Peyer's patch (tissue), 4 donors: ENCODE measurements around the gene CKS2. TPM values are rescaled to one million over a fixed set of nuclear protein-coding genes. Genes with fewer than 3 reads are reported as not detected.
A peak's percentile ranks its signal among the peaks of the same experiment; 100 is the strongest.

ENCODE experiments used
- DNase-seq, 3 donors: peaks; one replicate each; pipeline ENCODE4 v3.0.0-alpha.2; 2017 to 2019
- H3K27ac ChIP-seq, 4 donors: fragments of 200-600 bp; sonication (generic); one replicate each; pipeline ENCODE4 v1.5.1; 2016 to 2019
- H3K27me3 ChIP-seq, 2 donors: fragments of 200-600 bp; sonication (generic); one replicate each; pipeline ENCODE4 v1.5.1; 2019
- H3K36me3 ChIP-seq, 3 donors: fragments of 200-600 bp; sonication (generic); one replicate each; pipeline ENCODE4 v1.5.1; 2016 to 2019
- H3K4me1 ChIP-seq, 4 donors: fragments of 200-600 bp; sonication (generic); one replicate each; pipeline ENCODE4 v1.5.1; 2016 to 2019
- H3K4me3 ChIP-seq, 4 donors: fragments of 200-600 bp; sonication (generic); 1 replicate in 3 of 4; 2 replicates in 1 of 4; pipeline ENCODE4 v1.5.1; 2016 to 2019; ENCODE audit warnings: mild to moderate bottlenecking in 1 of 4
- H3K9me3 ChIP-seq, 4 donors: fragments of 200-600 bp; sonication (generic); one replicate each; pipeline ENCODE4 v1.5.1; 2016 to 2019; ENCODE audit warnings: mild to moderate bottlenecking in 1 of 4
- CTCF ChIP-seq, 6 experiments: fragments of 450-650 bp in 4 of 6; fragments of 200-600 bp in 2 of 6; sonication (generic) in 1 of 6; IDR thresholded peaks; one replicate each; pipeline ENCODE4 v1.5.1; 2017 to 2019; ENCODE audit warnings: antibody characterized with exemption in 6 of 6, mild to moderate bottlenecking in 3 of 6, moderate library complexity in 1 of 6
- POLR2A ChIP-seq, 2 donors: fragments of 450-650 bp; IDR thresholded peaks; one replicate each; pipeline ENCODE4 v1.5.1; 2017; ENCODE audit warnings: antibody characterized with exemption in 2 of 2, mild to moderate bottlenecking in 2 of 2, moderate library complexity in 2 of 2
- total RNA-seq, 4 donors: library from RNA; depleted of rRNA; stranded (reverse); fragments of >200 nt; gene quantifications; one replicate each; pipeline ENCODE4 v1.1.0, GENCODE V29; 2016

CKS2 gene
- total RNA-seq, 4 donors from 2014 or later, result 11.9 to 42.1 (median 17.8) TPM

GRCh38 chr9:89358376-89358916 is 47.5 kb downstream of the CKS2 start:
- peaks cover 0 to 91% (median 0%) of the 10 kb centered on the region in 3 donors for H3K36me3 ChIP-seq

GRCh38 chr9:89358985-89359384 is 48.0 kb downstream of the CKS2 start:
- no peak overlapping the region for H3K27ac ChIP-seq

More at GRCh38 chr9:89358376-89358916, 47.5 kb downstream of the CKS2 start:
- no peak overlapping the region for H3K27ac ChIP-seq
- H3K4me1 ChIP-seq, result no peaks in the 10 kb centered on the region
- no peak for TF ChIP-seq POLR2A (IDR thresholded peaks at IDR 0.05)
- TF ChIP-seq CTCF (IDR thresholded peaks at IDR 0.05), result no peak
- no peaks in the 10 kb centered on the region for H3K27me3 ChIP-seq
- no peak overlapping the region for H3K4me3 ChIP-seq
- no peak for DNase-seq
- H3K9me3 ChIP-seq, result no peaks in the 10 kb centered on the region

DNA sequence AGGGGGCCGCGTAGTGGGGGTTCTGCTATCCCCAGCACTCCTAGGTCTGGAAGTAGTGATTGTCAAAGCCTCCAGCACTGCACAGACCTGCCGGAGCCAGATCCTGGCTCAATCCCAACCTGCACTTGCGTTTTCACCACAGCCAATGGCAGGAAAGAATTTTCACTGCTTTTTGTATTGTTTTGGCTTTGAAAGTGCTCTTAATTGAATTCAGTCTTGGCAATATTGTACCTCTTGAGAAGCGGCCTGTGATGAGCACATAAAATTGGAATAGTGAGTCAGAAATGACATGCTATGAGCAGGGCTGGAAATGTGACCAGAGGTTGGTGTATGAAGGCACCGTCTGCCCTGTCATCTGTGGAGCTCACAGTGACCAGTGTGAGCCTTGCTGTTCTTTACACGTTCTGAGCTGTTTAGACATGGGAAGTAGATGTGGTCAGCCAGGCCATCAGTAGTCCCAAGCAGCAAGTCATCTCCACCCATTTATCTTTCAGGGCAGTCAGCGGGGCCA is 48.8 kb downstream of the CKS2 start:
- Histone ChIP-seq H3K36me3 (peaks cover 0 to 78% (median 0%) of the 10 kb centered on the region in 3 donors), H3K27me3 (no peaks in the 10 kb centered on the region), H3K9me3 (no peaks in the 10 kb centered on the region), H3K4me3 (no peak overlapping the region), H3K27ac (no peak overlapping the region), H3K4me1 (no peaks in the 10 kb centered on the region)
- TF ChIP-seq CTCF (IDR thresholded peaks at IDR 0.05) (no peak), POLR2A (IDR thresholded peaks at IDR 0.05) (no peak)
- peak in 1 of 3 donors; percentile 37 for DNase-seq

More at GRCh38 chr9:89358985-89359384, 48.0 kb downstream of the CKS2 start:
- Histone ChIP-seq H3K27me3 (no peaks in the 10 kb centered on the region), H3K36me3 (peaks cover 0 to 86% (median 0%) of the 10 kb centered on the region in 3 donors), H3K9me3 (no peaks in the 10 kb centered on the region), H3K4me1 (no peaks in the 10 kb centered on the region), H3K4me3 (no peak overlapping the region)
- DNase-seq, result no peak
- TF ChIP-seq POLR2A (IDR thresholded peaks at IDR 0.05), result no peak
- TF ChIP-seq CTCF (IDR thresholded peaks at IDR 0.05), result no peak

GRCh38 chr9:89360465-89360864 is 49.5 kb downstream of the CKS2 start:
- H3K27ac ChIP-seq, result no peak overlapping the region

GRCh38 chr9:89361031-89361430 is 50.0 kb downstream of the CKS2 start:
- Histone ChIP-seq H3K36me3 (peaks cover 0 to 65% (median 0%) of the 10 kb centered on the region in 3 donors), H3K27ac (no peak overlapping the region), H3K4me1 (no peaks in the 10 kb centered on the region), H3K4me3 (no peak overlapping the region), H3K27me3 (no peaks in the 10 kb centered on the region), H3K9me3 (no peaks in the 10 kb centered on the region)
- DNase-seq, result peak in 1 of 3 donors; percentile 42
- TF ChIP-seq POLR2A (IDR thresholded peaks at IDR 0.05) (no peak), CTCF (IDR thresholded peaks at IDR 0.05) (no peak)

More at GRCh38 chr9:89360465-89360864, 49.5 kb downstream of the CKS2 start:
- Histone ChIP-seq H3K36me3 (peaks cover 0 to 71% (median 0%) of the 10 kb centered on the region in 3 donors), H3K4me3 (no peak overlapping the region), H3K9me3 (no peaks in the 10 kb centered on the region), H3K4me1 (no peaks in the 10 kb centered on the region), H3K27me3 (no peaks in the 10 kb centered on the region)
- TF ChIP-seq POLR2A (IDR thresholded peaks at IDR 0.05) (no peak), CTCF (IDR thresholded peaks at IDR 0.05) (no peak)
- DNase-seq, result peak in 1 of 3 donors; percentile 36
